Parathyroid adenoma (tissue), 2 donors: Measurements from ENCODE around the gene SPOCK1.

Experiments
- H2AFZ ChIP-seq: fragments of 300-600 bp; sonication (generic); one replicate; pipeline ENCODE4 v1.7.0; 2017; ENCODE audit warnings: antibody characterized with exemption, mild to moderate bottlenecking
- H3K27ac ChIP-seq: fragments of 300-600 bp; sonication (generic); one replicate; pipeline ENCODE4 v1.7.0; 2017
- H3K27me3 ChIP-seq: fragments of 300-600 bp; sonication (generic); one replicate; pipeline ENCODE4 v1.7.0; 2017; ENCODE audit warnings: low read length; ENCODE audit not compliant: control insufficient read depth, insufficient read depth
- H3K36me3 ChIP-seq: fragments of 300-600 bp; sonication (generic); one replicate; pipeline ENCODE4 v1.7.0; 2017; ENCODE audit warnings: low read length; ENCODE audit not compliant: control insufficient read depth, insufficient read depth
- H3K4me1 ChIP-seq: fragments of 300-600 bp; sonication (generic); one replicate; pipeline ENCODE4 v1.7.0; 2017; ENCODE audit warnings: control low read depth
- H3K4me2 ChIP-seq: fragments of 300-600 bp; sonication (generic); one replicate; pipeline ENCODE4 v1.7.0; 2017; ENCODE audit warnings: low read length
- H3K4me3 ChIP-seq: fragments of 300-600 bp; sonication (generic); one replicate; pipeline ENCODE4 v1.7.0; 2017; ENCODE audit warnings: low read depth, low read length
- H3K79me2 ChIP-seq: fragments of 300-600 bp; sonication (generic); one replicate; pipeline ENCODE4 v1.7.0; 2017; ENCODE audit warnings: control low read depth
- H3K9ac ChIP-seq: fragments of 300-600 bp; sonication (generic); one replicate; pipeline ENCODE4 v1.7.0; 2017; ENCODE audit warnings: mild to moderate bottlenecking
- H3K9me3 ChIP-seq: fragments of 300-600 bp; sonication (generic); one replicate; pipeline ENCODE4 v1.7.0; 2017; ENCODE audit warnings: low read length; ENCODE audit not compliant: control insufficient read depth
- TF ChIP-seq, protein P1 (sequence below): fragments of 300-600 bp; sonication (generic); IDR thresholded peaks from one replicate; pipeline ENCODE4 v1.7.0; 2017; ENCODE audit warnings: antibody characterized with exemption, mild to moderate bottlenecking
- donor health status: primary hyperparathyroidism.

The SPOCK1 gene

DNA sequence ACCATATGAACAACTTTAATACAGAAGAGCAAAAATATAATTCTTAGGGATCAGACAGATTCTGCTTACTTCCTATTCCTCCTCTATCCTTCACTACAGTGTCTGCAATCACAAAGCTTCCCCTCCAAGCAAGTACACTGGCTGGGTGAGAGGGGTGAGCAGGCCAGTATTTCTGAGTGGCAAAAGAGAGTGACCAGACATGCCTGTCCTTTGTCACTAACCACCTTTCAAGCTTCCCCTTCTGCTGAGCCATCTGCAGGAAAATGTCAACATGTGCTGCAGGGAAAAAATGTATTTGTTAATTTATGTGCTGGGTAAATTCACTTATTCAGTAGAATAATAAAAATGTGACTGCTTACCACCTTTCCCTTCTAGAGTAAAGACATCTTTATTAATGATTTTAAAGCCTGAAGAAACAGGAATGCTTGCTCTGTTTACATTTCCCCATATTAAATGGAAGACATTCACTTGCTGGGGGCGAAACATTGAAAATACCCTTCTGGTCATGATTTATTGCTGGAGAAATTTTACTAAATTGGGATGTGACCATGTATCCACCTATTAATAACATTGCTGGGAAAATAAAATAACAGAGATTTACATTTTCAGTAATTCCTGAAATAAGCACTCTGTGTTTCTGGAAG lies 84.9 kb downstream of the SPOCK1 start:
- Histone ChIP-seq H3K27ac (no peak overlapping the region), H3K9me3 (no peaks in the 10 kb centered on the region), H3K4me3 (no peak overlapping the region), H3K9ac (no peak overlapping the region), H2AFZ (no peak overlapping the region), H3K27me3 (no peaks in the 10 kb centered on the region), H3K4me1 (no peaks in the 10 kb centered on the region), H3K4me2 (no peak overlapping the region), H3K36me3 (no peaks in the 10 kb centered on the region), H3K79me2 (no peaks in the 10 kb centered on the region)
- TF ChIP-seq, protein P1, sequence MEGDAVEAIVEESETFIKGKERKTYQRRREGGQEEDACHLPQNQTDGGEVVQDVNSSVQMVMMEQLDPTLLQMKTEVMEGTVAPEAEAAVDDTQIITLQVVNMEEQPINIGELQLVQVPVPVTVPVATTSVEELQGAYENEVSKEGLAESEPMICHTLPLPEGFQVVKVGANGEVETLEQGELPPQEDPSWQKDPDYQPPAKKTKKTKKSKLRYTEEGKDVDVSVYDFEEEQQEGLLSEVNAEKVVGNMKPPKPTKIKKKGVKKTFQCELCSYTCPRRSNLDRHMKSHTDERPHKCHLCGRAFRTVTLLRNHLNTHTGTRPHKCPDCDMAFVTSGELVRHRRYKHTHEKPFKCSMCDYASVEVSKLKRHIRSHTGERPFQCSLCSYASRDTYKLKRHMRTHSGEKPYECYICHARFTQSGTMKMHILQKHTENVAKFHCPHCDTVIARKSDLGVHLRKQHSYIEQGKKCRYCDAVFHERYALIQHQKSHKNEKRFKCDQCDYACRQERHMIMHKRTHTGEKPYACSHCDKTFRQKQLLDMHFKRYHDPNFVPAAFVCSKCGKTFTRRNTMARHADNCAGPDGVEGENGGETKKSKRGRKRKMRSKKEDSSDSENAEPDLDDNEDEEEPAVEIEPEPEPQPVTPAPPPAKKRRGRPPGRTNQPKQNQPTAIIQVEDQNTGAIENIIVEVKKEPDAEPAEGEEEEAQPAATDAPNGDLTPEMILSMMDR, result no peak

DNA sequence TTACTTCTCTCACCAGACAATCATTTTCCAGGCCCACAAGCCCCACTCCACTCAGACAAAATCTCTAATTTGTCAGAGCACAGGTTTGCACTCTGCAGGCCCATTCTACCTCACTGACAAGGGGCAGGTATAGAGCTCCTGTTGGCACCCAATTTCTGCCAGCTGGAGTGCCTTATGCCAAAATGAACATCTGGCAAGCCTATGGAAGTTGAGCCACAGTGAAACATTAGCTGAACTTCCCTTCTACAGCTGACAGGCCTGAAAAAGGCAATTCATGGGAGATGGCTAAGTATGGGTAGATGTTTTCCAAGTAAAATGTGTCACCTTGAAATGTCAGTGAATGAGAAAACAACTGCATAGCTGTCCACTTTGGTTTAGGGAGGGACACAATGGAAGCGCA lies 87.0 kb downstream of the SPOCK1 start:
- Histone ChIP-seq H3K36me3 (no peaks in the 10 kb centered on the region), H3K79me2 (no peaks in the 10 kb centered on the region), H3K9ac (no peak overlapping the region), H2AFZ (no peak overlapping the region), H3K27me3 (no peaks in the 10 kb centered on the region), H3K27ac (no peak overlapping the region), H3K4me3 (no peak overlapping the region), H3K4me2 (no peak overlapping the region), H3K9me3 (no peaks in the 10 kb centered on the region), H3K4me1 (no peaks in the 10 kb centered on the region)
- TF ChIP-seq, protein P1, result no peak

DNA sequence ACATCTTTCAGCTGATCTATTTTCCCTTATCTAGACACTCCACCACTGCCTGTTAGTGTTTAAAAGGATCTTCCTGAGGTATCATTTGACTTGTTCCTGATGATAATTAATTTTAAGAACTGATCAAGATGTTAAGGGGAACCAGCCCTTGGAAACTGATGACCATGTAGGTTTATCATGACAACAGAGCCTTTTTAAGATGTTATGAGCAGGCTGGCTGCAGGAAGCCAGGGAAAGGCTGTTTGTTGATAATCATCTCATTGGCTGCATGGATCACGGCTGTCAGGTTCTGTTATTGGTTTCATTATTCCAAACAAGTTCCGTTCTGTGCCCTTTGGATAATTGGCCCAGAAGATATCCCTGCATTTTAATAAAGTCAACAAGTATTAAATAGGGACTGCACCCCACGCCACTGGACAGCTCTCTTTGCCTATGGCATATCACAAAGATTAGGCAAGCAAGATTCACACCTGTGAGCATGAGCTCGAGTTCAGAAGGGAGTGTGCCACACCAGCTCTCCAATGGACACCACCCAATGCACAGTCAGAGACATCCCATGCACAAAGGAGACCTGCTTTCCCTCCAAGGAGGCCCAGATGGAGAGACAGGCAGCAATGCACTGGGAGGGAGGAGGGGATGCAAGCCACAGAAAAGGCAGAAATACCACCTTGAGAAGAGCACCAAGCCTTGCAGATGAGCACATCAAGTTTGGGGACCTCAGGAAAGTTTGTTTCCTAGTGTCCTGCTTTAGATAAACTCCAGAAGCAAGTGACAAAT lies 88.7 kb downstream of the SPOCK1 start:
- no peaks in the 10 kb centered on the region for H3K27me3 ChIP-seq
- no peaks in the 10 kb centered on the region for H3K4me1 ChIP-seq
- H3K27ac ChIP-seq, result no peak overlapping the region
- no peak overlapping the region for H2AFZ ChIP-seq
- H3K36me3 ChIP-seq, result no peaks in the 10 kb centered on the region
- no peaks in the 10 kb centered on the region for H3K9me3 ChIP-seq
- no peaks in the 10 kb centered on the region for H3K79me2 ChIP-seq
- TF ChIP-seq, protein P1, result no peak
- no peak overlapping the region for H3K9ac ChIP-seq
- no peak overlapping the region for H3K4me3 ChIP-seq
- no peak overlapping the region for H3K4me2 ChIP-seq

- Histone ChIP-seq H3K9ac (no peak overlapping the region), H3K4me1 (no peaks in the 10 kb centered on the region), H3K36me3 (no peaks in the 10 kb centered on the region), H3K4me2 (no peak overlapping the region), H3K27ac (no peak overlapping the region), H3K79me2 (no peaks in the 10 kb centered on the region), H2AFZ (no peak overlapping the region), H3K9me3 (no peaks in the 10 kb centered on the region), H3K27me3 (no peaks in the 10 kb centered on the region), H3K4me3 (no peak overlapping the region)
- TF ChIP-seq, protein P1, result no peak
These were observed 89.4 kb downstream of the SPOCK1 start for GRCh38 chr5:137409736-137410135.
